Ramos (cell line): ENCODE results near the gene COX17.

ENCODE experiments used
- in situ Hi-C: fragments of 300-500 bp; cut with MboI; formaldehyde crosslinking; loops from one replicate; pipeline ENCODE4 v1.14.3; 2022; ENCODE audit warnings: low sequenced_read_pairs; ENCODE audit not compliant: unreplicated experiment

COX17 gene

GRCh38 chr3:119647843-119648575 lies 29.2 kb downstream of the COX17 start:
- in situ Hi-C loops, result no loop called here

GRCh38 chr3:119647171-119647570 lies 30.0 kb downstream of the COX17 start:
- in situ Hi-C loops, result no loop called here

- in situ Hi-C loops, result no loop called here
These were observed 31.4 kb downstream of the COX17 start for GRCh38 chr3:119645813-119646212.

GRCh38 chr3:119644481-119644880 lies 32.7 kb downstream of the COX17 start:
- in situ Hi-C loops, result no loop called here

- in situ Hi-C loops, result no loop called here
These were observed 33.7 kb downstream of the COX17 start for GRCh38 chr3:119643528-119643927.

GRCh38 chr3:119642746-119643473 lies 34.3 kb downstream of the COX17 start:
- in situ Hi-C loops, result no loop called here

GRCh38 chr3:119641416-119641815 lies 35.8 kb downstream of the COX17 start:
- in situ Hi-C loops, result no loop called here

GRCh38 chr3:119639494-119640350 lies 37.5 kb downstream of the COX17 start:
- in situ Hi-C loops, result no loop called here

- in situ Hi-C loops, result no loop called here
These were observed 39.3 kb downstream of the COX17 start for GRCh38 chr3:119637679-119638477.

- in situ Hi-C loops, result no loop called here
These were observed 40.2 kb downstream of the COX17 start for GRCh38 chr3:119636891-119637611.

GRCh38 chr3:119636249-119636648 lies 41.0 kb downstream of the COX17 start:
- in situ Hi-C loops, result no loop called here

- in situ Hi-C loops, result no loop called here
These were observed 41.5 kb downstream of the COX17 start for GRCh38 chr3:119635719-119636118.

GRCh38 chr3:119632829-119633228 lies 44.4 kb downstream of the COX17 start:
- in situ Hi-C loops, result no loop called here

- in situ Hi-C loops, result no loop called here
These were observed 45.0 kb downstream of the COX17 start for GRCh38 chr3:119632216-119632615.

GRCh38 chr3:119631516-119631915 lies 45.7 kb downstream of the COX17 start:
- in situ Hi-C loops, result no loop called here

- in situ Hi-C loops, result no loop called here
These were observed 46.3 kb downstream of the COX17 start for GRCh38 chr3:119630880-119631329.

- in situ Hi-C loops, result no loop called here
These were observed 46.9 kb downstream of the COX17 start for GRCh38 chr3:119630128-119630879.

- in situ Hi-C loops, result no loop called here
These were observed 48.3 kb downstream of the COX17 start for GRCh38 chr3:119628816-119629445.
